ENCODE results near the gene ABLIM3. TPM values are rescaled to one million over a fixed set of nuclear protein-coding genes. Genes with fewer than 3 reads are reported as not detected.

Gene ABLIM3
- total RNA-seq, 4 donors from 2014 or later = 2.6 to 49.5 (median 6.9) TPM

- Histone ChIP-seq H3K9me3 (no peaks in the 10 kb centered on the region), H3K4me1 (no peaks in the 10 kb centered on the region), H3K27ac (no peak overlapping the region), H3K36me3 (no peaks in the 10 kb centered on the region), H3K27me3 (no peaks in the 10 kb centered on the region), H3K4me3 (no peak overlapping the region)
- TF ChIP-seq CTCF (IDR thresholded peaks at IDR 0.05) (no peak), POLR2A (IDR thresholded peaks at IDR 0.05) (no peak)
- DNase-seq = no peak
- intact Hi-C loops (cut with DNase I; ENCODE audit: low total_unique reads) = no loop called here
Observed at GRCh38 chr5:149168276-149168906, 27.1 kb downstream of the ABLIM3 start.

- Histone ChIP-seq H3K4me1 (peaks cover 0 to 10% of the 10 kb centered on the region in 2 donors), H3K27me3 (no peaks in the 10 kb centered on the region), H3K9me3 (no peaks in the 10 kb centered on the region), H3K36me3 (no peaks in the 10 kb centered on the region), H3K4me3 (no peak overlapping the region), H3K27ac (no peak overlapping the region)
- intact Hi-C loops (cut with DNase I; ENCODE audit: low total_unique reads) = no loop called here
- TF ChIP-seq POLR2A (IDR thresholded peaks at IDR 0.05) (no peak), CTCF (IDR thresholded peaks at IDR 0.05) (no peak)
- DNase-seq = no peak
Observed at GRCh38 chr5:149170299-149170698, 29.0 kb downstream of the ABLIM3 start.

- Histone ChIP-seq H3K4me1 (peaks cover 0 to 10% of the 10 kb centered on the region in 2 donors), H3K27ac (no peak overlapping the region), H3K36me3 (no peaks in the 10 kb centered on the region), H3K9me3 (no peaks in the 10 kb centered on the region), H3K4me3 (no peak overlapping the region), H3K27me3 (no peaks in the 10 kb centered on the region)
- no peak for TF ChIP-seq POLR2A (IDR thresholded peaks at IDR 0.05)
- TF ChIP-seq CTCF (IDR thresholded peaks at IDR 0.05) = no peak
- intact Hi-C loops (cut with DNase I; ENCODE audit: low total_unique reads) = no loop called here
- DNase-seq = no peak
Observed at GRCh38 chr5:149172261-149172660, 31.0 kb downstream of the ABLIM3 start.

GRCh38 chr5:149172709-149173505 lies 31.6 kb downstream of the ABLIM3 start:
- no peaks in the 10 kb centered on the region for H3K36me3 ChIP-seq
- H3K9me3 ChIP-seq = no peaks in the 10 kb centered on the region
- intact Hi-C loops (cut with DNase I; ENCODE audit: low total_unique reads) = no loop called here
- H3K27me3 ChIP-seq = no peaks in the 10 kb centered on the region
- TF ChIP-seq POLR2A (IDR thresholded peaks at IDR 0.05) (no peak), CTCF (IDR thresholded peaks at IDR 0.05) (no peak)
- no peak for DNase-seq
- peaks cover 0 to 10% of the 10 kb centered on the region in 2 donors for H3K4me1 ChIP-seq
- no peak overlapping the region for H3K4me3 ChIP-seq
- peak overlapping the region in 1 of 2 donors; percentile 37 for H3K27ac ChIP-seq

- Histone ChIP-seq H3K4me1 (peaks cover 0 to 10% of the 10 kb centered on the region in 2 donors), H3K27me3 (no peaks in the 10 kb centered on the region), H3K4me3 (no peak overlapping the region), H3K36me3 (no peaks in the 10 kb centered on the region), H3K27ac (peak overlapping the region; percentile 71 to 79), H3K9me3 (no peaks in the 10 kb centered on the region)
- intact Hi-C loops (cut with DNase I; ENCODE audit: low total_unique reads) = no loop called here
- DNase-seq = no peak
- TF ChIP-seq POLR2A (IDR thresholded peaks at IDR 0.05) (no peak), CTCF (IDR thresholded peaks at IDR 0.05) (no peak)
Observed at GRCh38 chr5:149174847-149175234, 33.5 kb downstream of the ABLIM3 start.
